HepG2 (cell line): ENCODE results near the gene SFMBT1. TPM values are rescaled to one million over a fixed set of nuclear protein-coding genes. Genes with fewer than 3 reads are reported as not detected.

Source experiments
- HOMEZ ChIP-seq: IDR thresholded peaks from 2 replicates; pipeline ENCODE4 v1.6.1; 2016; ENCODE audit warnings: low read depth
- ZNF580 ChIP-seq: IDR thresholded peaks from 2 replicates; pipeline ENCODE4 v1.6.1; 2016; ENCODE audit warnings: low read depth, borderline replicate concordance
- ZNF646 ChIP-seq: sonication (generic); formaldehyde crosslinking; IDR thresholded peaks from 2 replicates; pipeline ENCODE4 v1.9.0; 2021; ENCODE audit warnings: mild to moderate bottlenecking, missing genetic modification reagents
- polyA plus RNA-seq, 8 experiments: library from polyadenylated mRNA; depleted of rRNA in 3 of 8; stranded (reverse) in 7 of 8; unstranded in 1 of 8; fragments of >200 nt; fragmentation: Illumina TruSeq in 4 of 8; extraction: Trizol in 4 of 8; gene quantifications; 2 replicates each; pipeline versions ENCODE4 v1.2.1 to v1.2.3, GENCODE V29; 2011 to 2016; ENCODE audit warnings: low read depth in 4 of 8, missing spikeins in 1 of 8, mixed read lengths in 1 of 8; ENCODE audit not compliant: insufficient read depth in 1 of 8
- total RNA-seq, 5 experiments: library from RNA; depleted of rRNA; stranded (reverse); fragments of >200 nt; fragmentation: Illumina TruSeq; extraction: Trizol; gene quantifications; 2 replicates each; pipeline ENCODE4 v1.2.3, GENCODE V29; 2016; ENCODE audit warnings: low read depth in 1 of 5

The SFMBT1 gene
- total and polyA plus RNA-seq, 2 of the 13 experiments (the other 11 are each of a cell fraction or from before 2014, with no cell fraction given): 3.8 to 12.8 TPM

GRCh38 chr3:53067567-53067966 lies 21.7 kb upstream of the SFMBT1 start (continued):
- TF ChIP-seq ZNF580: no peak
- no peak for TF ChIP-seq HOMEZ (CRISPR knock-in tag)
- TF ChIP-seq ZNF646 (CRISPR knock-in tag): no peak
